Measurements from ENCODE around the gene FOXJ1.

Gene FOXJ1

DNA sequence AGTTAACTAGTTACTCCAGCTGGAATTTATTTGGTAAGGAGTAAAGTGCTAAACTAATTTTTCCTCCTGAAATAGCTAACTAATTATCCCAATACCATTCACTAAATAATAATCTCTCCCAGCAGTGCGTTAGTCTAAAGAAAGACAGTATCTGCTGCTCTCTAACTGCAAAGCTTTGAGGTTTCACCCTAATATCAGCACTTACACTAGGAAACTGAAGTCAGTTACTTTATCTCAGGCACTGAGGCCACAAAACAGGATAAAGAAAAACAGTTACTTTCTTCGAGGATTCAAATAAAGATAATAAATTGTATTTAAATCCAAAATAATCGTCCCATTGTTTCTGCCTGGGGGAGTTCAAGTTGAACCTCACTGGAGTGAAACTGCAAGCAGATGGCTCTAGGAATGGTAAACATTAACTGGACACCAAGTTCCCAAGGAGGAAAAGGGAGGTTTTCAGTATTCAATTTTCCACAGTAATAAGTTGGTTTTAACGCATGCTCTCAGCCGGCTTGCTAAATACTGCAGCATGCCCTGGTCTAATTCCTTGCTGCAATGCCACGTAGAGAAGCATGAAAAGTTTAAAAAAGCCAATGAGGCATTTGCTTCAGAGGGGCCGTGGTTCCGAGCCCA lies 20.0 kb upstream of the FOXJ1 start:
- no peak overlapping the region for H3K4me3 ChIP-seq (ENCODE audit: low read depth in 1 of 2, low read length in 2 of 2)
- no peak overlapping the region for H3K9ac ChIP-seq (ENCODE audit: low read depth in 1 of 2, low read length in 2 of 2)
- H3K4me1 ChIP-seq (ENCODE audit: control insufficient read depth in 1 of 2, insufficient read depth in 2 of 2, low read length in 2 of 2), result no peaks in the 10 kb centered on the region
- H3K27me3 ChIP-seq (ENCODE audit: control insufficient read depth in 1 of 2, insufficient read depth in 2 of 2, low read length in 2 of 2), result no peaks in the 10 kb centered on the region
- H3K36me3 ChIP-seq (ENCODE audit: control insufficient read depth in 1 of 2, insufficient read depth in 2 of 2, low read length in 2 of 2), result peaks cover 3 to 31% of the 10 kb centered on the region in 2 donors
- no peaks in the 10 kb centered on the region for H3K9me3 ChIP-seq (ENCODE audit: control insufficient read depth in 1 of 2, low read length in 2 of 2)
- no peak overlapping the region for H3K27ac ChIP-seq (ENCODE audit: low read depth, low read length)

DNA sequence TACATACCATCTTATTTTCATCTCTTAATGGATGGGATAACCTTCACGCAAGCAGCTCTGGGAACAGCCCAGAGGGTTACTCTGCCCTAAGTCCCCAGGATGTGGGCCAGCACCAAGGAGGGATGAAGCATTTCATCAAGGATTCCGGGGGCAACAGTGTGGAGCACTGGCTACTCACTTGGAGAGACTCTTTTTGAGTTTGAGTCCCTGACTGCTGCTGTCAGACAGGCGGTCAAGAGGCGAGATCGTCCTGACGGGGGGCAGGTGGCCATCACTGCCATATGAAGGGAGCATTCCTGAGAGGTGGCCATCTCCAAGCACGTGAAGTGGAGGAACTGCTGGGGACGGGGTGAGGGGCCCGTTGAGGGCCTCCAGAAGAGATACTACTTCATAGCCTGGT lies 18.1 kb upstream of the FOXJ1 start:
- H3K36me3 ChIP-seq (ENCODE audit: control insufficient read depth in 1 of 2, insufficient read depth in 2 of 2, low read length in 2 of 2), result peaks cover 10 to 50% of the 10 kb centered on the region in 2 donors
- no peaks in the 10 kb centered on the region for H3K4me1 ChIP-seq (ENCODE audit: control insufficient read depth in 1 of 2, insufficient read depth in 2 of 2, low read length in 2 of 2)
- H3K9me3 ChIP-seq (ENCODE audit: control insufficient read depth in 1 of 2, low read length in 2 of 2), result no peaks in the 10 kb centered on the region
- no peak overlapping the region for H3K27ac ChIP-seq (ENCODE audit: low read depth, low read length)
- no peak overlapping the region for H3K4me3 ChIP-seq (ENCODE audit: low read depth in 1 of 2, low read length in 2 of 2)
- no peaks in the 10 kb centered on the region for H3K27me3 ChIP-seq (ENCODE audit: control insufficient read depth in 1 of 2, insufficient read depth in 2 of 2, low read length in 2 of 2)
- H3K9ac ChIP-seq (ENCODE audit: low read depth in 1 of 2, low read length in 2 of 2), result no peak overlapping the region

DNA sequence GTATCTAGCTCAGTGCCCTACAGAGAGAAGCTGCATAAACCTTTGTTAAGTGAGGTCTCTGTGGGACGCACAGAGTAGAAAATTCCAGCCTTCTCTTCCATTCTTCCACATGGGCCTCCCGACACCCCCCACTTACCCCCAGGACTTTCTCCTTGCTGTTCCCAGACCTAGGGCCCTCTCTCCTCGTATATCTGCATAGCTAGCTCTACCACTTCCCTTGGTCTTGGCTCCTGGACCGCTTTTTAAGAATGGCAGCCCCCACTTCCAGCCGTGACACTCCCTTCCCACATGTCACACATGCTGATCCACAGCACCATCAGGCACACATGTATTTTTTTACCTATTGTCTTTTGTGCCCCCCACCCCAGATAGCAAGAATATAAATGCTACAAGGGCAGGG lies 16.7 kb upstream of the FOXJ1 start:
- Histone ChIP-seq H3K4me3 (ENCODE audit: low read depth in 1 of 2, low read length in 2 of 2) (no peak overlapping the region), H3K9ac (ENCODE audit: low read depth in 1 of 2, low read length in 2 of 2) (no peak overlapping the region), H3K27ac (ENCODE audit: low read depth, low read length) (no peak overlapping the region), H3K36me3 (ENCODE audit: control insufficient read depth in 1 of 2, insufficient read depth in 2 of 2, low read length in 2 of 2) (peaks cover 11 to 48% of the 10 kb centered on the region in 2 donors), H3K9me3 (ENCODE audit: control insufficient read depth in 1 of 2, low read length in 2 of 2) (no peaks in the 10 kb centered on the region), H3K4me1 (ENCODE audit: control insufficient read depth in 1 of 2, insufficient read depth in 2 of 2, low read length in 2 of 2) (no peaks in the 10 kb centered on the region), H3K27me3 (ENCODE audit: control insufficient read depth in 1 of 2, insufficient read depth in 2 of 2, low read length in 2 of 2) (no peaks in the 10 kb centered on the region)

DNA sequence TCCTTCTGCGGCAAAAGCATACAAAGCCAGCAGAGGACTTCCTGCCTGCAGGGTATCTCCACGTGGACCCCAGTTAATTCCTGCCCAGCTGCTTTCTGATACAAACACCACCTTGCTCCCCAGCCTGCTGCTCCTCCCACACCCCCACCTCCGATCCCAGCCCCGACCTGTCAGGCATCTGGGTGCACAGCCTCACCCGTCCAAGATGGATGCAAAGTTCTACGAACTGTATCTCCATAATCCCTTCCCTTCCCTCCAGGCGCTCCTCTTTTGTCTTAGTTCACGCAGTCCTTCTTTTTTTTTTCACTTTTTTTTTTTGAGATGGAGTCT lies 15.6 kb upstream of the FOXJ1 start:
- H3K36me3 ChIP-seq (ENCODE audit: control insufficient read depth in 1 of 2, insufficient read depth in 2 of 2, low read length in 2 of 2), result peaks cover 11 to 55% of the 10 kb centered on the region in 2 donors

DNA sequence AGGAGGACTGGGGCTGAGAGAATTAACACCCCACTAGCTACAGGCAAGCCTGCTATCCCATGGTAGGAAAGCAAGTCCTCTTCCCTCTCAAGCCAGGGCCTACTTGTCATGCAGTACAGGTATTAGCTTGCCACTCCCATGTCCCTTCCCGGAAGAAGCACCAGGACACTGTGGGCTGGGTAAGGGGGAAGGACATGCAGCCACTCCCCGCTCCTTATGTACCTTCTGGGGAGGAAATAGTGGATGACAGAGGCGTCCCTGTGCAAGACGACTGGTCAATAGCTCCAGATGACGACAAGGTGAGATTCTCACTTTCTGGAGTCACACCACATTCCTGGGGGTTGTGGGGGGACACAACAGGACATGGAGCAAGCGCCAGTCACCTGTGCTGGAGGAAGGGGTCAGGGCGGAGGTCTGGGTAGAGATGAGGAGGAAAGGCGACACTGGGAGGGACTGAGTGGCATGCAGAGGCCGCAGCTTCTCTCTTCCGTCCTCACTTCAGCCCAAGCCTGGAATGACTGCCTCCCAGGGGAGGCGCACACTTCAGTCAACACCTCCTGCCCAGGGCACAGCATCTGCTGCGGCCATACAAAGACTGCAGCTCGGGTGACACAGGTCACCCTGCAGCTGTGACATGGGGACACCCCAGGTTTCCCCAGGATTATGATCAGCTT lies 15.1 kb upstream of the FOXJ1 start:
- H3K4me3 ChIP-seq (ENCODE audit: low read depth in 1 of 2, low read length in 2 of 2), result no peak overlapping the region
- no peaks in the 10 kb centered on the region for H3K27me3 ChIP-seq (ENCODE audit: control insufficient read depth in 1 of 2, insufficient read depth in 2 of 2, low read length in 2 of 2)
- no peak overlapping the region for H3K27ac ChIP-seq (ENCODE audit: low read depth, low read length)
- peaks cover 11 to 56% of the 10 kb centered on the region in 2 donors for H3K36me3 ChIP-seq (ENCODE audit: control insufficient read depth in 1 of 2, insufficient read depth in 2 of 2, low read length in 2 of 2)
- H3K9ac ChIP-seq (ENCODE audit: low read depth in 1 of 2, low read length in 2 of 2), result no peak overlapping the region
- H3K9me3 ChIP-seq (ENCODE audit: control insufficient read depth in 1 of 2, low read length in 2 of 2), result no peaks in the 10 kb centered on the region
- H3K4me1 ChIP-seq (ENCODE audit: control insufficient read depth in 1 of 2, insufficient read depth in 2 of 2, low read length in 2 of 2), result no peaks in the 10 kb centered on the region

More for the DNA sequence above, 15.6 kb upstream of the FOXJ1 start:
- Histone ChIP-seq H3K9me3 (ENCODE audit: control insufficient read depth in 1 of 2, low read length in 2 of 2) (no peaks in the 10 kb centered on the region), H3K4me1 (ENCODE audit: control insufficient read depth in 1 of 2, insufficient read depth in 2 of 2, low read length in 2 of 2) (no peaks in the 10 kb centered on the region), H3K4me3 (ENCODE audit: low read depth in 1 of 2, low read length in 2 of 2) (no peak overlapping the region), H3K9ac (ENCODE audit: low read depth in 1 of 2, low read length in 2 of 2) (no peak overlapping the region), H3K27me3 (ENCODE audit: control insufficient read depth in 1 of 2, insufficient read depth in 2 of 2, low read length in 2 of 2) (no peaks in the 10 kb centered on the region), H3K27ac (ENCODE audit: low read depth, low read length) (no peak overlapping the region)

DNA sequence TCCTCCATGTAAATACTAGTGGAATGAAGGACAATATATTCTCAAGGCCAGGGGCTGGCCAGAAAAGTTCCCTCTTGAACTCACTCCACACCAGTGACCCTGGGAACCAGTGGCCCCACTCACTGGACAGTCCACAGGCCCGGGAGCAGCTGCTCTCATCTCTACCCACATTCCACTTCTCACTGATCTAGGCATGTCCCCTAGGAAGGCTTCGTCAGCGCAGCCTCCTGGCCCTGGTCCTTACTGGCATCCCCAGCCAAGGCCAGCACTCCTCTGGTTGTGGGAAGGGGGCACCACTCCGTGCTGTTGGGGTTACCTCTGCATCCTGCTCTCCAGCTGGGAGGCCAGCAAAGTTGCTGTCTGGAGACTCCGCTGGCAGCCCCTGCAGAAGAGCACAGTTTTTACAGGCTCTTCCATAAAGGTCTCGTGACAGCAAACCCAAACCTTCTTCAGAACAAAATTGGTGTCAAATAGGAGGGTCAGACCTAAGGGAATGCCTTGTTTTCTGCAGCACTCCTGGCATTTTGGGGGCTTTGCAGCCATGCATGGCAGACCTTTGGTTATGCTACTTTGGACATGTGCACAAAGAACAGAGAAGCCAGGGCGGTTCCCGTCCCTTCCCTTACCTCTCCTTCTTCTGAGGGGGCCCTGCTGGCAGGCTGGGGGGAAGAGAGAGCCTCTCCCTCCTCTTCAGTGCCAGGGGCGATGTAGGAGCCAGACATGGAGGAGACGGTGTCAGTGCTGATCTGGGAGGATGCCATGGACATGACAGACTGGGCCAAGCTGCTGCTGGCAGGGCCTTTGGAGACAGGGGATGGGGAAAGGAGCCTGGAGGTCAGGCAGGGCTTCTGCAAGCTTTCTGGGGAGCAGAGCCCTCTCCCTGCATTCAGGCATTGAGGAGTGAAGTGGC lies 14.1 kb upstream of the FOXJ1 start:
- H3K27me3 ChIP-seq (ENCODE audit: control insufficient read depth in 1 of 2, insufficient read depth in 2 of 2, low read length in 2 of 2), result no peaks in the 10 kb centered on the region
- no peaks in the 10 kb centered on the region for H3K4me1 ChIP-seq (ENCODE audit: control insufficient read depth in 1 of 2, insufficient read depth in 2 of 2, low read length in 2 of 2)
- H3K9ac ChIP-seq (ENCODE audit: low read depth in 1 of 2, low read length in 2 of 2), result no peak overlapping the region
- H3K4me3 ChIP-seq (ENCODE audit: low read depth in 1 of 2, low read length in 2 of 2), result no peak overlapping the region
- H3K36me3 ChIP-seq (ENCODE audit: control insufficient read depth in 1 of 2, insufficient read depth in 2 of 2, low read length in 2 of 2), result peaks cover 11 to 56% of the 10 kb centered on the region in 2 donors
- H3K27ac ChIP-seq (ENCODE audit: low read depth, low read length), result no peak overlapping the region
- H3K9me3 ChIP-seq (ENCODE audit: control insufficient read depth in 1 of 2, low read length in 2 of 2), result no peaks in the 10 kb centered on the region

DNA sequence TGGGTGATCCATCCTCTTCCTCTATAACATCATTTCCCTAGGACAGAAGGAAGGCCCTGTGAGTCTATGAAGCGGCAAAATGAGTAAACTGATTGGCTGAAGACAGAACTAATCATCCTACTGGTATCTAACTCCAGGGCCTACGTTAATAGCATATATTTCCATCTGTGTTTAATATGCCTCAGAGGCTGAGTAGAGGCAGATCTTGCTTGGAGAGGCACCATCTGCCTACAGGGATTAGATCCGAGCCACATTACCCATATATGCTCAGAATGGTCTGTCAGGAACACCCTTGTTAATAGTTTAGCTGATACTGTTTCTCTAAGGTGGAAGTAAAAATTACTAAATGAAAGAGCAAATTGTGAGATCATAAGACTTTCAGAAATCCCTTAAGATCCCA lies 13.2 kb upstream of the FOXJ1 start:
- H3K27ac ChIP-seq (ENCODE audit: low read depth, low read length), result no peak overlapping the region

DNA sequence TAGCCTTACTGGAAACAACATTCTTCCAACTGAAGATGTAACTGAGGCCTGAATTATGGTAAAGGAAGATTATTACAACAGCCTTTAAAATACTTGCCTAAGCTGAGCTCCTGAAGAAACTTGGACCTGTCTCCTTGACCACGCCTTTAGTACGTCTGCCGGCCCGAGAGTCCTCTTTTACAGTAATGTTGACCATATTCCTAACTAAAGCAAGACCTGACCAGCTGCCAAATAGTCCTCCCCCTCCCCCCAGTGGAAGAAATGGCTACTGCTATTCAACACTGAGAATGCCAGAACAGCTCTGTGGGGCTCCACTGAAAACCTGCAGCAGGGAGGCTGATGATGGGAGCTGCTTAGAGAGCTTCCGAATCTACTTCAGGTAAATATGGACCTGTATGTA lies 12.6 kb upstream of the FOXJ1 start:
- Histone ChIP-seq H3K9me3 (ENCODE audit: control insufficient read depth in 1 of 2, low read length in 2 of 2) (no peaks in the 10 kb centered on the region), H3K9ac (ENCODE audit: low read depth in 1 of 2, low read length in 2 of 2) (no peak overlapping the region), H3K4me3 (ENCODE audit: low read depth in 1 of 2, low read length in 2 of 2) (no peak overlapping the region), H3K27me3 (ENCODE audit: control insufficient read depth in 1 of 2, insufficient read depth in 2 of 2, low read length in 2 of 2) (no peaks in the 10 kb centered on the region), H3K36me3 (ENCODE audit: control insufficient read depth in 1 of 2, insufficient read depth in 2 of 2, low read length in 2 of 2) (peaks cover 11 to 52% of the 10 kb centered on the region in 2 donors), H3K4me1 (ENCODE audit: control insufficient read depth in 1 of 2, insufficient read depth in 2 of 2, low read length in 2 of 2) (no peaks in the 10 kb centered on the region), H3K27ac (ENCODE audit: low read depth, low read length) (no peak overlapping the region)

More for the DNA sequence above, 13.2 kb upstream of the FOXJ1 start:
- Histone ChIP-seq H3K9me3 (ENCODE audit: control insufficient read depth in 1 of 2, low read length in 2 of 2) (no peaks in the 10 kb centered on the region), H3K36me3 (ENCODE audit: control insufficient read depth in 1 of 2, insufficient read depth in 2 of 2, low read length in 2 of 2) (peaks cover 11 to 54% of the 10 kb centered on the region in 2 donors), H3K27me3 (ENCODE audit: control insufficient read depth in 1 of 2, insufficient read depth in 2 of 2, low read length in 2 of 2) (no peaks in the 10 kb centered on the region), H3K4me3 (ENCODE audit: low read depth in 1 of 2, low read length in 2 of 2) (no peak overlapping the region), H3K9ac (ENCODE audit: low read depth in 1 of 2, low read length in 2 of 2) (no peak overlapping the region), H3K4me1 (ENCODE audit: control insufficient read depth in 1 of 2, insufficient read depth in 2 of 2, low read length in 2 of 2) (no peaks in the 10 kb centered on the region)

DNA sequence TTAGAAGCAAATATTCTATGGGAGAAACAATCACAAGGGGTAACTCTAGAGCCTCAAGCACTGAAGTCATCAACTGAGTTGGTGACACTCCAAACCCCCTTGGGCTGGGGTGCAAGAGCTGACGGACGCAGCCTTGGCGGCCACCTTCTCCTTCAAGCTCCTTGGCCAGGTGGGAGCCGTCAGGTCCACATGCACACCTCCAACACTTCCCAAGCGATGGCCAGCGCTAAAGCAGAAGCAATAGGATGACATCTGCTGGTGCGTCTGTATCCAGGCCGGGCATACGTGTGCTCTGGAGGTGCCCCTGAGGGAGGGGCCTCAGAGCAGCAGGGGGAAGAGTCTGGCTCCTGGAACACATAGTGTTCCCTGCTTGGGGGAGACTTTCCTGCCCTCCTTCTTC lies 12.2 kb upstream of the FOXJ1 start:
- no peaks in the 10 kb centered on the region for H3K4me1 ChIP-seq (ENCODE audit: control insufficient read depth in 1 of 2, insufficient read depth in 2 of 2, low read length in 2 of 2)
- no peaks in the 10 kb centered on the region for H3K9me3 ChIP-seq (ENCODE audit: control insufficient read depth in 1 of 2, low read length in 2 of 2)
- H3K36me3 ChIP-seq (ENCODE audit: control insufficient read depth in 1 of 2, insufficient read depth in 2 of 2, low read length in 2 of 2), result peaks cover 10 to 48% of the 10 kb centered on the region in 2 donors
- no peak overlapping the region for H3K9ac ChIP-seq (ENCODE audit: low read depth in 1 of 2, low read length in 2 of 2)
- no peak overlapping the region for H3K4me3 ChIP-seq (ENCODE audit: low read depth in 1 of 2, low read length in 2 of 2)
- H3K27me3 ChIP-seq (ENCODE audit: control insufficient read depth in 1 of 2, insufficient read depth in 2 of 2, low read length in 2 of 2), result no peaks in the 10 kb centered on the region
- H3K27ac ChIP-seq (ENCODE audit: low read depth, low read length), result no peak overlapping the region

DNA sequence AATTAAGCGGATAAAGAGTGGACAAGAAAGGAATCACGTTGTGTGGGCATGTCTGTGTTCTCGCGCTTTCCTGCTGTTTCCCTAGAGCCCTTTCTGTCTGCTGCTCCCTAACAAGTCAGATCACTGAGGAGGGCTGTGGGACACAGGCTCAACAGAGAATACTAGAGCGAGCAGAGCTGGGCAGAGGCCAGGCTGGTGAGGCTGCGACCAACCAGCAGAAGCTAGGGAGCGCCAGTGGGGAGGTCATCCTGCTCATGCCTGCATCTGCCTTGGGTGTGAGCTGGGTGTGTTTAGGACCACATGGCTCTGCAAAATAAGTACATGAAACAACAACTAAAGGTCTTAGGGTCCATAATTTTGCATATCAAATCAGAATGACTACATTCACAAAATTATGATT lies 11.5 kb upstream of the FOXJ1 start:
- H3K9ac ChIP-seq (ENCODE audit: low read depth in 1 of 2, low read length in 2 of 2), result no peak overlapping the region
- no peaks in the 10 kb centered on the region for H3K9me3 ChIP-seq (ENCODE audit: control insufficient read depth in 1 of 2, low read length in 2 of 2)
- H3K4me1 ChIP-seq (ENCODE audit: control insufficient read depth in 1 of 2, insufficient read depth in 2 of 2, low read length in 2 of 2), result no peaks in the 10 kb centered on the region
- no peak overlapping the region for H3K4me3 ChIP-seq (ENCODE audit: low read depth in 1 of 2, low read length in 2 of 2)
- H3K36me3 ChIP-seq (ENCODE audit: control insufficient read depth in 1 of 2, insufficient read depth in 2 of 2, low read length in 2 of 2), result peaks cover 8 to 43% of the 10 kb centered on the region in 2 donors
- no peak overlapping the region for H3K27ac ChIP-seq (ENCODE audit: low read depth, low read length)
- no peaks in the 10 kb centered on the region for H3K27me3 ChIP-seq (ENCODE audit: control insufficient read depth in 1 of 2, insufficient read depth in 2 of 2, low read length in 2 of 2)

Data from duodenal mucosa (tissue), 2 donors.